ENCODE data around the gene LAMA3. TPM values are rescaled to one million over a fixed set of nuclear protein-coding genes. Genes with fewer than 3 reads are reported as not detected.

Gene LAMA3
- total RNA-seq, 2 donors from 2014 or later, result 30.1 to 34.2 TPM

GRCh38 chr18:23662309-23663263, 26.7 kb upstream of the LAMA3 start, which contains the start of gene ANKRD29:
ANKRD29 (minus strand) TSS chr18:23662911; CDS start chr18:23662730, 181 bp downstream.
- H3K27ac ChIP-seq, result no peak within 1 kb of the TSS
- no peak for TF ChIP-seq CTCF (IDR thresholded peaks at IDR 0.05)
- H3K9me3 ChIP-seq, result no peaks in the 10 kb centered on the region
- DNase-seq (ENCODE audit: low spot score), result no peak
- H3K4me1 ChIP-seq (ENCODE audit: control insufficient read depth in 1 of 2, low read depth in 2 of 2), result peaks cover 0 to 16% of the 10 kb centered on the region in 2 donors
- H3K27me3 ChIP-seq (replicated peaks; ENCODE audit: insufficient read depth), result peaks cover 12% of the 10 kb centered on the region
- H3K36me3 ChIP-seq, result no peaks in the 10 kb centered on the region
- peak within 1 kb of the TSS; percentile 70 for H3K4me3 ChIP-seq
- ATAC-seq (ENCODE audit: insufficient number of reproducible peaks, low FRiP score, low read depth), result no peak

- ATAC-seq (ENCODE audit: insufficient number of reproducible peaks, low FRiP score, low read depth), result no peak
Observed at GRCh38 chr18:23664674-23665073, 24.6 kb upstream of the LAMA3 start.

DNA sequence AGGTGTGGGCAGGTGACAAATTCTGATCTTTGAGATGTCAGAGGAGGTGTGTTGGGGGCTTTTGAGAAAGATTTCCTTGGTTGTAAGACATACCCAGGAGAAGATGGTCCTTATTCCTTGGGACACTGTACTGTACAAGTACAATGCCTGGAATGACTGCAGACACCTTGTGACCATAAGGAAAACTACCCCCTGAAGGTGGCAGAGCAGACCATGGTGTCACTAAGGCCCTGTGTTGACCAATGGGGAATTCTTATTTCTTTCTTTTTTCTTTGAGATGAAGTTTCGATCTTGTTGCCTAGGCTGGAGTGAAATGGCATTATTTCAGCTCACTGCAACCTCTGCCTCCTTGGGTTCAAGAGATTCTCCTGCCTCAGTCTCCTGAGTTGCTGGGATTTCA, 22.1 kb upstream of the LAMA3 start:
- Histone ChIP-seq H3K36me3 (no peaks in the 10 kb centered on the region), H3K4me3 (no peak overlapping the region), H3K27ac (no peak overlapping the region), H3K4me1 (ENCODE audit: control insufficient read depth in 1 of 2, low read depth in 2 of 2) (peaks cover 0 to 10% of the 10 kb centered on the region in 2 donors), H3K9me3 (no peaks in the 10 kb centered on the region), H3K27me3 (replicated peaks; ENCODE audit: insufficient read depth) (no peaks in the 10 kb centered on the region)
- no peak for TF ChIP-seq CTCF (IDR thresholded peaks at IDR 0.05)
- ATAC-seq (ENCODE audit: insufficient number of reproducible peaks, low FRiP score, low read depth), result no peak
- DNase-seq (ENCODE audit: low spot score), result no peak

More at GRCh38 chr18:23664674-23665073, 24.6 kb upstream of the LAMA3 start:
- Histone ChIP-seq H3K9me3 (no peaks in the 10 kb centered on the region), H3K27ac (no peak overlapping the region), H3K27me3 (replicated peaks; ENCODE audit: insufficient read depth) (peaks cover 12% of the 10 kb centered on the region), H3K36me3 (no peaks in the 10 kb centered on the region), H3K4me3 (no peak overlapping the region), H3K4me1 (ENCODE audit: control insufficient read depth in 1 of 2, low read depth in 2 of 2) (peaks cover 0 to 16% of the 10 kb centered on the region in 2 donors)
- TF ChIP-seq CTCF (IDR thresholded peaks at IDR 0.05), result no peak
- DNase-seq (ENCODE audit: low spot score), result no peak

DNA sequence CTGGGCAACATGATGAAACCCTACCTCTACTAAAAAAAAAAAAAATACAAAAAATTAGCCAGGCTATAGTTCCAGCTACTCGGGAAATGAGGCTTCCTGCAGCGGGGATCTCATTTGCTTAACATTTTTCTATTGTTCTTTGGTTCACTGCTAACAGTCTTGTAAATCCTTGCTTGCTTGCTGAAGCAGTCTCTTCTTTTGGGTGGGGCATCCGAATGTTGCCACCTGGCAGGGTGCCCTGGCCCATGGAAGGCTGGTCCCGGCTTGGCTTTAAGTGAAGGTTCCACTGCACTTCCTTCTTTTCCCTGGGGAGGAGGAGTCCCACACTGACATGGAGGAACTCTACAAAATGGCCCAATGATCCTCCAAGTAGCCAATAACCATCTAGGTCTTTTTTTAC, 20.5 kb upstream of the LAMA3 start:
- no peak for DNase-seq (ENCODE audit: low spot score)
- ATAC-seq (ENCODE audit: insufficient number of reproducible peaks, low FRiP score, low read depth), result no peak
- no peak for TF ChIP-seq CTCF (IDR thresholded peaks at IDR 0.05)

DNA sequence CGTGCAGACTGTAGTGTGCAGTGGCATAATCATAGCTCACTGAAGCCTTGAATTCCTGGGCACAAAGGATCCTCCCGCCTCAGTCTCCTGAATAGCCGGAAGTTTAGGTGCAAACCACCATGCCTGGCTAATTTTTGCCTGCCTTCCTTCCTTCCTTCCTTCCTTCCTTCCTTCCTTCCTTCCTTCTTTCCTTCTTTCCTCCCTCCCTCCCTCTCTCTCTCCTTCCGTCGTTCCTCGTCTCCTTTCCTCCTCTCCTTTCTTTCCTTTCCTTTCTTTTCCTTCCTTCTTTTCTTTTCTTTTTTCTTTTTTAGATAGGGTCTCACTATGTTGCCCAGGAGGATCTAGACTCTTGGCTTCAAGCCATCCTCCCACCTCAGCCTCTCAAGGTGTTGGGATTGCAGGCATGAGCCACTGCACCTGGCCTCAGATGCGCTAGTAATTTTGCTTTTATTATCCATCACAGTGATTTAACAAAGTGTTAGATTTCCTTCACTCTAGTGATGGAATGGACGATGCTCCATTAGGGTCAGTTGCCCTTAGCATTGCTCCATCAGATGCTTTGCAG, 20.0 kb upstream of the LAMA3 start:
- ATAC-seq (ENCODE audit: insufficient number of reproducible peaks, low FRiP score, low read depth), result no peak
- DNase-seq (ENCODE audit: low spot score), result no peak

More for the DNA sequence above, 20.5 kb upstream of the LAMA3 start:
- Histone ChIP-seq H3K36me3 (no peaks in the 10 kb centered on the region), H3K9me3 (no peaks in the 10 kb centered on the region), H3K4me3 (no peak overlapping the region), H3K27ac (no peak overlapping the region), H3K4me1 (ENCODE audit: control insufficient read depth in 1 of 2, low read depth in 2 of 2) (no peaks in the 10 kb centered on the region), H3K27me3 (replicated peaks; ENCODE audit: insufficient read depth) (no peaks in the 10 kb centered on the region)

More for the DNA sequence above, 20.0 kb upstream of the LAMA3 start:
- Histone ChIP-seq H3K9me3 (no peaks in the 10 kb centered on the region), H3K36me3 (no peaks in the 10 kb centered on the region), H3K4me1 (ENCODE audit: control insufficient read depth in 1 of 2, low read depth in 2 of 2) (no peaks in the 10 kb centered on the region), H3K27ac (no peak overlapping the region), H3K27me3 (replicated peaks; ENCODE audit: insufficient read depth) (no peaks in the 10 kb centered on the region), H3K4me3 (no peak overlapping the region)
- no peak for TF ChIP-seq CTCF (IDR thresholded peaks at IDR 0.05)
